GM13976 (cell line): Measurements from ENCODE around the gene RAB11B.

ENCODE experiments used
- DNase-seq: peaks from one replicate; pipeline ENCODE4 v3.0.0; 2012; ENCODE audit warnings: low spot score
- CTCF ChIP-seq: IDR thresholded peaks from 2 replicates; pipeline ENCODE4 v1.5.1; 2012; ENCODE audit warnings: borderline replicate concordance, mild to moderate bottlenecking; ENCODE audit not compliant: insufficient read depth; ENCODE audit errors: extremely low read depth, missing control alignments, control extremely low read depth
- in situ Hi-C: fragments of 300-500 bp; cut with MboI; formaldehyde crosslinking; loops from one replicate; pipeline ENCODE4 v1.12.0; 2022; ENCODE audit warnings: low sequenced_read_pairs, mixed read lengths, inconsistent platforms; ENCODE audit not compliant: unreplicated experiment

RAB11B gene

GRCh38 chr19:8393192-8393870, 3.2 kb downstream of the RAB11B start:
- DNase-seq = no peak
- TF ChIP-seq CTCF = no peak
- in situ Hi-C loops = no loop called here

GRCh38 chr19:8393871-8394250, 3.7 kb downstream of the RAB11B start:
- no peak for DNase-seq
- TF ChIP-seq CTCF = no peak
- in situ Hi-C loops = no loop called here

- TF ChIP-seq CTCF = no peak
- no peak for DNase-seq
- in situ Hi-C loops = no loop called here
Observed at GRCh38 chr19:8395621-8396082, 5.5 kb downstream of the RAB11B start.

GRCh38 chr19:8396185-8396562, 6.0 kb downstream of the RAB11B start:
- no peak for TF ChIP-seq CTCF
- no peak for DNase-seq
- in situ Hi-C loops = no loop called here

- TF ChIP-seq CTCF = peak; percentile 64
- in situ Hi-C loops = no loop called here
- DNase-seq = peak; percentile 89
Observed at GRCh38 chr19:8396563-8397203, 6.5 kb downstream of the RAB11B start.

- in situ Hi-C loops = no loop called here
- DNase-seq = no peak
- no peak for TF ChIP-seq CTCF
Observed at GRCh38 chr19:8397271-8397670, 7.1 kb downstream of the RAB11B start.

GRCh38 chr19:8397746-8398310, 7.7 kb downstream of the RAB11B start:
- no peak for TF ChIP-seq CTCF
- in situ Hi-C loops = no loop called here
- no peak for DNase-seq
